Chondrocyte (in vitro differentiated cells): ENCODE data around the gene SLC35E4. TPM values are rescaled to one million over a fixed set of nuclear protein-coding genes. Genes with fewer than 3 reads are reported as not detected.

Experiments
- DNase-seq: peaks from one replicate; pipeline ENCODE4 v3.0.0; 2021; ENCODE audit warnings: mixed read lengths, low spot score
- H3K27ac Mint-ChIP-seq: one replicate; pipeline ENCODE4 v1.8.0; 2021; ENCODE audit warnings: mild to moderate bottlenecking, moderate library complexity, mixed read lengths; ENCODE audit not compliant: unreplicated experiment
- H3K27me3 Mint-ChIP-seq: 2 replicates; pipeline ENCODE4 v1.8.0; 2021; ENCODE audit warnings: low read depth, mixed read lengths
- H3K36me3 Mint-ChIP-seq: 2 replicates; pipeline ENCODE4 v1.8.0; 2021; ENCODE audit warnings: low read depth, mixed read lengths
- H3K4me1 Mint-ChIP-seq: 2 replicates; pipeline ENCODE4 v1.8.0; 2021; ENCODE audit warnings: low read depth, mild to moderate bottlenecking, mixed read lengths
- H3K4me3 Mint-ChIP-seq: one replicate; pipeline ENCODE4 v1.8.0; 2021; ENCODE audit warnings: mild to moderate bottlenecking, moderate library complexity, mixed read lengths; ENCODE audit not compliant: unreplicated experiment
- H3K9me3 Mint-ChIP-seq: 2 replicates; pipeline ENCODE4 v1.8.0; 2021; ENCODE audit warnings: low read depth, mixed read lengths
- total RNA-seq: library from RNA; stranded (reverse); gene quantifications from 3 replicates; pipeline ENCODE4 v1.2.1, GENCODE V29; 2021
- TF ChIP-seq, protein P1 (sequence below): fragments of 200-600 bp; sonication (generic); IDR thresholded peaks from 2 replicates; pipeline ENCODE4 v1.5.0; 2021; ENCODE audit warnings: antibody characterized with exemption, mild to moderate bottlenecking, moderate library complexity

Gene SLC35E4
- total RNA-seq, 1 donor from 2014 or later: 7.6 TPM

GRCh38 chr22:30665266-30665665, 29.7 kb downstream of the SLC35E4 start:
- DNase-seq: no peak
- Mint-ChIP-seq H3K36me3 (peaks cover 11% of the 10 kb centered on the region), H3K27ac (no peak overlapping the region), H3K27me3 (no peaks in the 10 kb centered on the region), H3K4me3 (no peak overlapping the region), H3K9me3 (no peaks in the 10 kb centered on the region), H3K4me1 (peaks cover 14% of the 10 kb centered on the region)
- TF ChIP-seq, protein P1, sequence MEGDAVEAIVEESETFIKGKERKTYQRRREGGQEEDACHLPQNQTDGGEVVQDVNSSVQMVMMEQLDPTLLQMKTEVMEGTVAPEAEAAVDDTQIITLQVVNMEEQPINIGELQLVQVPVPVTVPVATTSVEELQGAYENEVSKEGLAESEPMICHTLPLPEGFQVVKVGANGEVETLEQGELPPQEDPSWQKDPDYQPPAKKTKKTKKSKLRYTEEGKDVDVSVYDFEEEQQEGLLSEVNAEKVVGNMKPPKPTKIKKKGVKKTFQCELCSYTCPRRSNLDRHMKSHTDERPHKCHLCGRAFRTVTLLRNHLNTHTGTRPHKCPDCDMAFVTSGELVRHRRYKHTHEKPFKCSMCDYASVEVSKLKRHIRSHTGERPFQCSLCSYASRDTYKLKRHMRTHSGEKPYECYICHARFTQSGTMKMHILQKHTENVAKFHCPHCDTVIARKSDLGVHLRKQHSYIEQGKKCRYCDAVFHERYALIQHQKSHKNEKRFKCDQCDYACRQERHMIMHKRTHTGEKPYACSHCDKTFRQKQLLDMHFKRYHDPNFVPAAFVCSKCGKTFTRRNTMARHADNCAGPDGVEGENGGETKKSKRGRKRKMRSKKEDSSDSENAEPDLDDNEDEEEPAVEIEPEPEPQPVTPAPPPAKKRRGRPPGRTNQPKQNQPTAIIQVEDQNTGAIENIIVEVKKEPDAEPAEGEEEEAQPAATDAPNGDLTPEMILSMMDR: no peak

GRCh38 chr22:30665786-30666185, 30.2 kb downstream of the SLC35E4 start:
- DNase-seq: no peak

DNA sequence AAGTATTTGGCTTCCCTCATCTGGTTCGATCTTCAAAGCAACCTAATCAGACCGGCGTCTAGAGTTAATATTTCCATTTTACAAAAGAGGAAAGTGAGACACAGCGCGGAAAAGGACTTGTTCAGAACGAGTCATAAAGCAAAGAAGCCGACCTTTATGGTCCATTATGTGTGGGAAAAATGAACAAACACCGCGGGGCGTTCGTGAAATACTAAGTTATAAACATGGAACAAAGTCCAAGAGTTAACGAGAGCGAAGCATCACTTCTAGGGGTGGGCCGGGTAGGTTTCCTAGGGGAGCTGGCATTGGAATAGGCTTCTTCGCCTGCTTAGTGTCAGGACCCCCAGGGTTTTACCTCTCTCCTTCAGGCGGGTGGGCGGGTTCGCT, 31.5 kb downstream of the SLC35E4 start:
- TF ChIP-seq, protein P1: no peak
- no peaks in the 10 kb centered on the region for H3K27me3 Mint-ChIP-seq
- H3K4me1 Mint-ChIP-seq: peaks cover 14% of the 10 kb centered on the region
- H3K27ac Mint-ChIP-seq: peak overlapping the region; percentile 84
- DNase-seq: no peak
- peaks cover 10% of the 10 kb centered on the region for H3K36me3 Mint-ChIP-seq
- no peaks in the 10 kb centered on the region for H3K9me3 Mint-ChIP-seq
- H3K4me3 Mint-ChIP-seq: peak overlapping the region; percentile 98

More at GRCh38 chr22:30665786-30666185, 30.2 kb downstream of the SLC35E4 start:
- H3K27me3 Mint-ChIP-seq: no peaks in the 10 kb centered on the region
- H3K36me3 Mint-ChIP-seq: peaks cover 11% of the 10 kb centered on the region
- H3K4me3 Mint-ChIP-seq: no peak overlapping the region
- H3K9me3 Mint-ChIP-seq: no peaks in the 10 kb centered on the region
- no peak overlapping the region for H3K27ac Mint-ChIP-seq
- H3K4me1 Mint-ChIP-seq: peaks cover 14% of the 10 kb centered on the region
- TF ChIP-seq, protein P1: no peak

- Mint-ChIP-seq H3K27me3 (no peaks in the 10 kb centered on the region), H3K4me3 (peak within 1 kb of the TSS; percentile 98), H3K4me1 (peaks cover 14% of the 10 kb centered on the region), H3K9me3 (no peaks in the 10 kb centered on the region), H3K27ac (peak within 1 kb of the TSS; percentile 84), H3K36me3 (peaks cover 8% of the 10 kb centered on the region)
- no peak for DNase-seq
- TF ChIP-seq, protein P1: peak; percentile 68
These were observed 32.2 kb downstream of the SLC35E4 start, which contains the start of gene DUSP18 for GRCh38 chr22:30667494-30668385. Gene DUSP18, minus strand, starts transcription at chr22:30667875. Its CDS starts 3,872 bp downstream, at chr22:30664003.

- Mint-ChIP-seq H3K4me1 (peaks cover 14% of the 10 kb centered on the region), H3K9me3 (no peaks in the 10 kb centered on the region), H3K36me3 (peaks cover 2% of the 10 kb centered on the region), H3K27ac (peak overlapping the region; percentile 84), H3K4me3 (peak overlapping the region; percentile 98), H3K27me3 (no peaks in the 10 kb centered on the region)
- no peak for DNase-seq
- TF ChIP-seq, protein P1: no peak
These were observed 32.8 kb downstream of the SLC35E4 start for GRCh38 chr22:30668386-30668710.
